CD1c-positive myeloid dendritic cell (primary cell): ENCODE results near the gene CRBN.

ENCODE experiments used
- DNase-seq: peaks from one replicate; pipeline ENCODE4 v3.0.0-alpha.2; 2016; ENCODE audit errors: extremely low spot score

The CRBN gene

GRCh38 chr3:3110749-3111361 is 68.6 kb downstream of the CRBN start:
- DNase-seq: peak; percentile 17

DNA sequence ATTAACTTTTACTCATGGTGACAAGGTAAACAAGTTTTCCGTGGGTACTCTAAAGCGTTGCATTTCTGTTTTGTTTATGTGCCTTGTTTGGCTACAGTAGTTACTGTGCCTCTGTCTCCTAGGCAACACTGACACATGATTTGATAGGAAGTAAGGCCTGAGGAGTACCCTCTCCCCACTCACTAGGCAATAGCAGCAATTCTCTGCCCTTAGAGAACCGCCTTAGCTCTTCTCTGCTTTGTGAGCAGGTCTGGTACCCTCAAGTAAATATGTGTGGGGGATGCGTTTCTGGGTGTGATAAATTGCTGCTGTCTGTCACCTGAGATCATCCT is 69.2 kb downstream of the CRBN start, which contains the start of gene IL5RA:
Gene IL5RA (minus strand): TSS at position 76 of the 332 bp plus-strand sequence. CDS start 5,390 bp downstream, outside the sequence.
- peak; percentile 16 for DNase-seq

GRCh38 chr3:3109407-3110298 is 69.8 kb downstream of the CRBN start:
- DNase-seq: no peak

DNA sequence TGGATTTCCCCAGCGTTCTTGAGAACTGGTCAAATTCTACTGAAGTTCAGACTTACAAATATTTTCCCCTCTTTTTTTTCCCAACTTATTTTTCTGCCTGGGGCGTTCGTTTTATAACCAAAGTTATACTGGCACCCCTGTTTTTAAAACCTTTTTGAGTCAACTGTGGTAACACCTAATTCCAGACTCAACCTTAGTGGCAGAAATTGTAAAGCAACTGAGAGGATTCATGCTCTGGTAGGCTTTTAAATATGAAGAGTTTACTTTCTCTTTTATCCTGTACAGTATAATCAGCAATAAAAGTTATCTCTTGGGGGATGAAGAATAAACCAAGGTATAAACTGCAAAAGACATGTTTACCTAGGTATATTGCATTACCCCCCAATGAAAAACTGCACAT is 71.6 kb downstream of the CRBN start:
- no peak for DNase-seq

DNA sequence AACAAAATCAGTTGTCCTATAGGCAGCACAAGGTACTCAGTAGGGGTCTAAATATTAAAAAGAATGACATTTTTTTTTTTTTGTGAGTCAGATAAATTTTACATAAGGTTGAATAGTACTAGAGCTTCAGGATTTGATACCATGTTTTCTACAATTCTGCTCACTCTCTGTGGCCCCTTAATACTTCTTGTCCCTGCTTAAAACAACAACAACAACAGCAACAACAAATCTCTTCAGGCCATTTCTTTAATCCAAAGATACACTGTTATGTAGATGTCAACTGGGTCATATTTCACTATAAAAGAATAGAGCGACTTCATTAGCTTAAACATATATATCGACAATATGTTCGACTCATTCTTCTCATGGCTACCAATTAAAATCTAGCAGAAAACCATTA is 72.3 kb downstream of the CRBN start:
- no peak for DNase-seq

GRCh38 chr3:3105815-3106214 is 73.7 kb downstream of the CRBN start:
- DNase-seq: no peak

DNA sequence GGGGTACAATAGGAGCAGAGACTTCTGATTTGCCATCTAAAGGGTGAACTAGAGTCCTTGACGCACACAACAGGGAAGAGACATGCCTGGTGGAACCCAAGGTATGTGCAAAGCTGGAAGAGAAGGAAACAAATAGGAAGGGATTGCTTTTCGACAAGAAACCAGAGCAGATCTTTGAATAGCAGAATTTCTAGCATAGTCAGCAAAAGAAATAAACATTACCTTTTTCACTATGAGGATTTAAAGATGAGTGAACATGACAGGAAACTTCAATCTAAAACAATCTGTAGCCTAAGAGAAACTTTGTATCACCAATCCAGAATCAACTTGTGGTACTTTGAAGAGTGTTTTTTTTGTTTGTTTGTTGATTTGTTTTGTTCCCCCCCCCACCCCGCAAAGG is 74.2 kb downstream of the CRBN start:
- DNase-seq: no peak

GRCh38 chr3:3102751-3103150 is 76.7 kb downstream of the CRBN start:
- no peak for DNase-seq

GRCh38 chr3:3101660-3102458 is 77.6 kb downstream of the CRBN start:
- DNase-seq: no peak
